HEK293 (cell line): Measurements from ENCODE around the gene TMEM9B.

ENCODE experiments used
- BCL11A ChIP-seq: fragments of 450-650 bp; formaldehyde crosslinking; IDR thresholded peaks from 2 replicates; pipeline ENCODE4 v1.5.1; 2016; ENCODE audit warnings: low read depth, missing biosample characterization, missing genetic modification characterization
- ZBTB48 ChIP-seq: fragments of 450-650 bp; formaldehyde crosslinking; IDR thresholded peaks from 2 replicates; pipeline ENCODE4 v1.5.1; 2016; ENCODE audit warnings: missing biosample characterization, missing genetic modification characterization
- ZNF23 ChIP-seq: fragments of 450-650 bp; formaldehyde crosslinking; IDR thresholded peaks from 2 replicates; pipeline ENCODE4 v1.5.1; 2016; ENCODE audit warnings: missing biosample characterization, missing genetic modification characterization, borderline replicate concordance
- ZNF335 ChIP-seq: fragments of 450-650 bp; formaldehyde crosslinking; conservative IDR thresholded peaks from 2 replicates; pipeline ENCODE4 v1.5.1; 2016; ENCODE audit warnings: missing biosample characterization, missing genetic modification characterization
- ZNF423 ChIP-seq: fragments of 450-650 bp; formaldehyde crosslinking; IDR thresholded peaks from 2 replicates; pipeline ENCODE4 v1.5.1; 2016; ENCODE audit warnings: missing biosample characterization, missing genetic modification characterization
- ZNF747 ChIP-seq: fragments of 450-650 bp; formaldehyde crosslinking; IDR thresholded peaks from 2 replicates; pipeline ENCODE4 v1.5.1; 2016; ENCODE audit warnings: missing biosample characterization, missing genetic modification characterization
- ZNF830 ChIP-seq: fragments of 450-650 bp; IDR thresholded peaks from 2 replicates; pipeline ENCODE4 v1.5.0; 2018; ENCODE audit warnings: missing biosample characterization, missing genetic modification characterization, low read depth, mild to moderate bottlenecking, moderate library complexity
- TF ChIP-seq, protein P1 (sequence below): fragments of 450-650 bp; formaldehyde crosslinking; IDR thresholded peaks from 2 replicates; pipeline ENCODE4 v1.5.1; 2016; ENCODE audit warnings: missing biosample characterization, missing genetic modification characterization

DNA sequence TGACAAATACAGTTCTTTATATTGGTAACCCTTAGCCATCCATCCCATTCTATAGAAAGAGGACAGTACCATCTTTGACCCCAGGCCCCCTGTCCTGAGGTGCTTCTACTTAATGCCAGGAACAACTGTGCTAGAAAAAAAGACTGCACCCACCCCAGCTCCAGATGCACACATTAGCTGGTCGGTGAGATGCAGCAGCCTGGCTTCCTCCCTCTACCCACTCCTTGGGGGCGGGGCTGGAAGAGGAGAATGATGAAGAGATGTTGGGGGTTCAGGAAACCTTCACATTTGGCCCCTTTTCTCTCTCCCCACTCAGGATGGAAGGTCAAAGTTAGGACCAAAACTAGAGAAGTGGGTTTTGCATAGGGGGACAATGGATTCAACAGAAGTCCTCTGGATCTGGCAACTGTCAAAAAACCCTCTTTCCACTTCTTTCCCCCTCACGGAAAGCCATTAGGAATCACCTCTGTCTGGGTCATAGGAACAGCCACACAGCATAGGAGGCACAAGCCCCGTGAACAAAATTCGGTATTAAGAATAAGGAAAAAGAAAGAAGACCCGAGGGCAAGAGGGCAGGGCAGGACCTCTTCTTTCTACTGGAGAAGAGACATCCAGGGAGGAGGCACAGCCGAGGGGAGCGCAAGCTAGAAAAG is 38.8 kb upstream of the TMEM9B start:
- TF ChIP-seq, protein P1, sequence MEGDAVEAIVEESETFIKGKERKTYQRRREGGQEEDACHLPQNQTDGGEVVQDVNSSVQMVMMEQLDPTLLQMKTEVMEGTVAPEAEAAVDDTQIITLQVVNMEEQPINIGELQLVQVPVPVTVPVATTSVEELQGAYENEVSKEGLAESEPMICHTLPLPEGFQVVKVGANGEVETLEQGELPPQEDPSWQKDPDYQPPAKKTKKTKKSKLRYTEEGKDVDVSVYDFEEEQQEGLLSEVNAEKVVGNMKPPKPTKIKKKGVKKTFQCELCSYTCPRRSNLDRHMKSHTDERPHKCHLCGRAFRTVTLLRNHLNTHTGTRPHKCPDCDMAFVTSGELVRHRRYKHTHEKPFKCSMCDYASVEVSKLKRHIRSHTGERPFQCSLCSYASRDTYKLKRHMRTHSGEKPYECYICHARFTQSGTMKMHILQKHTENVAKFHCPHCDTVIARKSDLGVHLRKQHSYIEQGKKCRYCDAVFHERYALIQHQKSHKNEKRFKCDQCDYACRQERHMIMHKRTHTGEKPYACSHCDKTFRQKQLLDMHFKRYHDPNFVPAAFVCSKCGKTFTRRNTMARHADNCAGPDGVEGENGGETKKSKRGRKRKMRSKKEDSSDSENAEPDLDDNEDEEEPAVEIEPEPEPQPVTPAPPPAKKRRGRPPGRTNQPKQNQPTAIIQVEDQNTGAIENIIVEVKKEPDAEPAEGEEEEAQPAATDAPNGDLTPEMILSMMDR, result no peak
- no peak for TF ChIP-seq BCL11A (tag by site-specific recombination)
- peak; percentile 52 for TF ChIP-seq ZNF335 (tag by site-specific recombination)
- no peak for TF ChIP-seq ZBTB48 (tag by site-specific recombination)
- no peak for TF ChIP-seq ZNF423
- no peak for TF ChIP-seq ZNF747
- TF ChIP-seq ZNF23 (tag by site-specific recombination), result no peak
- no peak for TF ChIP-seq ZNF830 (tag by site-specific recombination)
